K562 (cell line): Measurements from ENCODE around the gene ULK1. TPM values are rescaled to one million over a fixed set of nuclear protein-coding genes. Genes with fewer than 3 reads are reported as not detected.
"Not testable (repeated sequence)": the region's sequence is repeated elsewhere in the genome, so short reads cannot be mapped to it uniquely, and the experiment has no call there.

Source experiments
- ATAC-seq: fragments of 200-7000 bp; cut with Tn5 transposase; 3 replicates; pipeline ENCODE4 v1.9.1; 2020; ENCODE audit warnings: moderate library complexity
- BruUV-seq: library from RNA; stranded (reverse); fragments of 400-500 nt; replicated peaks from 2 replicates; lab custom pipeline; 2021; lab: Mats Ljungman, UMichigan
- CTCF ChIA-PET: fragments of 300-600 bp; formaldehyde crosslinking; extraction: SDS; loops from one replicate; lab custom pipeline; 2021; ENCODE audit warnings: low intra/inter-chr PET ratio; lab: Yijun Ruan, JAX
- POLR2A ChIA-PET: fragments of 300-600, 350-650 bp; sonication (Branson Sonifier 250); formaldehyde crosslinking; extraction: SDS; loops from one replicate; lab custom pipeline; 2021; ENCODE audit warnings: antibody characterized with exemption, inconsistent platforms; lab: Yijun Ruan, JAX
- DNase-seq, 4 experiments: peaks; one replicate each; pipeline versions ENCODE4 v3.0.0 to v3.0.0-alpha.2; 2011 to 2018; ENCODE audit warnings: low spot score in 3 of 4, mixed read lengths in 3 of 4; ENCODE audit errors: extremely low read depth in 1 of 4
- FAIRE-seq: peaks from 2 replicates; lab custom pipeline; 2011; peaks lifted over from hg19 to GRCh38; lab: Jason Lieb, UNC
- H2AFZ ChIP-seq: 2 replicates; pipeline ENCODE4 v1.6.0; 2011; ENCODE audit warnings: low read depth, low read length, control low read depth, inconsistent platforms
- H3K27ac ChIP-seq: fragments of 200-600 bp; 3 replicates; pipeline ENCODE4 v1.8.0; 2011; ENCODE audit warnings: low read depth, mild to moderate bottlenecking, control low read depth, inconsistent platforms, low read length, moderate library complexity, mixed read lengths; ENCODE audit errors: extremely low read depth
- H3K27me3 ChIP-seq, 2 experiments: fragments of 300-600 bp in 1 of 2; 2 replicates in 1 of 2; 3 replicates in 1 of 2; pipeline versions ENCODE4 v1.6.0 to v1.8.0; 2011; ENCODE audit warnings: inconsistent platforms in 2 of 2, low read length in 2 of 2, mild to moderate bottlenecking in 1 of 2, mixed read lengths in 1 of 2, moderate library complexity in 1 of 2; ENCODE audit not compliant: control insufficient read depth in 2 of 2, insufficient read depth in 2 of 2
- H3K36me3 ChIP-seq: fragments of 300-600 bp; 3 replicates; pipeline ENCODE4 v1.8.0; 2011; ENCODE audit warnings: mild to moderate bottlenecking, low read length, inconsistent platforms; ENCODE audit not compliant: control insufficient read depth, insufficient read depth
- H3K4me1 ChIP-seq, 2 experiments: fragments of 200-600 bp in 1 of 2; replicated peaks in 1 of 2; 2 replicates in 1 of 2; 3 replicates in 1 of 2; pipeline versions ENCODE4 v1.5.1 to v1.8.0; 2011; ENCODE audit warnings: inconsistent platforms in 2 of 2, low read length in 2 of 2, mild to moderate bottlenecking in 1 of 2, mixed read lengths in 1 of 2, moderate library complexity in 1 of 2; ENCODE audit not compliant: control insufficient read depth in 2 of 2, insufficient read depth in 2 of 2
- H3K4me2 ChIP-seq: 2 replicates; pipeline ENCODE4 v1.6.1; 2011; ENCODE audit warnings: low read length, control low read depth, inconsistent platforms, mixed read lengths; ENCODE audit not compliant: insufficient read depth
- H3K4me3 ChIP-seq: fragments of 200-600 bp; sonication (generic), shearing (Covaris generic); 2 replicates; pipeline ENCODE4 v1.5.1; 2016; ENCODE audit warnings: control low read depth, inconsistent platforms
- H3K79me2 ChIP-seq: fragments of 200-600 bp; 3 replicates; pipeline ENCODE4 v1.8.0; 2011; ENCODE audit warnings: low read length, inconsistent platforms; ENCODE audit not compliant: control insufficient read depth, insufficient read depth
- H3K9ac ChIP-seq, 2 experiments: 2 replicates each; pipeline versions ENCODE4 v1.6.0 to v1.6.1; 2011; ENCODE audit warnings: low read depth in 2 of 2, low read length in 2 of 2, control low read depth in 1 of 2, inconsistent platforms in 1 of 2, mild to moderate bottlenecking in 1 of 2, mixed read lengths in 1 of 2; ENCODE audit not compliant: insufficient read depth in 1 of 2
- H3K9me1 ChIP-seq: one replicate; pipeline ENCODE4 v1.6.0; 2011; ENCODE audit warnings: inconsistent platforms, mild to moderate bottlenecking, low read length, moderate library complexity; ENCODE audit not compliant: control insufficient read depth, insufficient read depth
- H3K9me3 ChIP-seq: replicated peaks from 2 replicates; pipeline ENCODE4 v1.5.1; 2011; ENCODE audit warnings: low read depth, low read length, inconsistent platforms; ENCODE audit not compliant: control insufficient read depth, insufficient read depth
- H4K20me1 ChIP-seq: replicated peaks from 2 replicates; pipeline ENCODE4 v1.6.1; 2011; ENCODE audit warnings: low read length, inconsistent platforms, mixed read lengths; ENCODE audit not compliant: control insufficient read depth, insufficient read depth
- RBFOX2 ChIP-seq: fragments of 200-400 bp; formaldehyde crosslinking; IDR thresholded peaks from 2 replicates; pipeline ENCODE4 v1.6.1; 2017; ENCODE audit warnings: low read depth, mild to moderate bottlenecking, low read length, moderate library complexity
- WGBS: fragments of 100-300 bp; shearing (Covaris generic); methylation state at CpG from one replicate; pipeline ENCODE4 v1.1.6; 2016; ENCODE audit warnings: low coverage, mixed read lengths; ENCODE audit not compliant: insufficient coverage; ENCODE audit errors: missing lambda C conversion rate; 5-methylcytosine and 5-hydroxymethylcytosine counted together
- in situ Hi-C: fragments of 300-500 bp; cut with MboI; formaldehyde crosslinking; loops from 4 replicates; pipeline ENCODE4 v1.15.0; 2018; ENCODE audit warnings: inconsistent platforms, mixed read lengths
- intact Hi-C: fragments of 100-400 bp; cut with micrococcal nuclease; formaldehyde crosslinking; loops from 2 replicates; pipeline ENCODE4 v1.14.2; 2022
- polyA plus RNA-seq, 8 experiments: library from polyadenylated mRNA; depleted of rRNA in 4 of 8; stranded (reverse) in 5 of 8; unstranded in 3 of 8; fragments of >200 nt; fragmentation: Nextera tagmentation in 2 of 8; fragmentation: Illumina TruSeq in 1 of 8; extraction: Ambion mirVana in 2 of 8; extraction: Trizol in 1 of 8; gene quantifications; 2 replicates each; pipeline versions ENCODE4 v1.2.1 to v1.2.3, GENCODE V29; 2011 to 2014; ENCODE audit warnings: inconsistent platforms in 1 of 8, missing spikeins in 1 of 8
- total RNA-seq, 7 experiments: library from RNA; depleted of rRNA in 6 of 7; stranded (reverse); fragments of >200 nt in 6 of 7; fragmentation: Illumina TruSeq in 2 of 7; extraction: Trizol in 2 of 7; gene quantifications; 2 replicates each; pipeline versions ENCODE4 v1.2.1 to v1.2.3, GENCODE V29; 2011 to 2021; ENCODE audit warnings: low replicate concordance in 1 of 7

ULK1 gene
- total and polyA plus RNA-seq, 9 of the 15 experiments (the other 6 are each of a cell fraction or from before 2014, with no cell fraction given), result 0.15 to 29.4 (median 2.5) TPM

- DNase-seq, ATAC-seq, BruUV-seq, H3K4me2 ChIP-seq, H2AFZ ChIP-seq, FAIRE-seq, POLR2A ChIA-PET, CTCF ChIA-PET, H3K27ac ChIP-seq, H3K4me3 ChIP-seq, H3K9ac ChIP-seq, in situ Hi-C loops, intact Hi-C loops, H3K9me3 ChIP-seq, H3K27me3 ChIP-seq: not testable (repeated sequence)
- TF ChIP-seq RBFOX2, result 0 out of 2 replicates have a peak, but pooled peaks have one; percentile 22
- peaks cover 60% of the 10 kb centered on the region for H3K36me3 ChIP-seq
- peaks cover 63% of the 10 kb centered on the region for H4K20me1 ChIP-seq
- peaks cover 89% of the 10 kb centered on the region for H3K79me2 ChIP-seq
- H3K9me1 ChIP-seq, result peaks cover 14% of the 10 kb centered on the region
- H3K4me1 ChIP-seq, result peaks cover 21 to 27% of the 10 kb centered on the region in 2 experiments; a peak in 4 of 5 replicates
- 87% methylated on average over 13 of the region's 30 CpGs for WGBS
Observed at GRCh38 chr12:131960590-131961325, 66.3 kb downstream of the ULK1 start.

- H3K4me2 ChIP-seq, FAIRE-seq, H3K9ac ChIP-seq, ATAC-seq, H3K27ac ChIP-seq, intact Hi-C loops, DNase-seq, POLR2A ChIA-PET, H2AFZ ChIP-seq, in situ Hi-C loops, H3K9me3 ChIP-seq, H3K4me3 ChIP-seq, H3K27me3 ChIP-seq, BruUV-seq, CTCF ChIA-PET: not testable (repeated sequence)
- 100% methylated on average over 2 of the region's 20 CpGs for WGBS
- peaks cover 60% of the 10 kb centered on the region for H3K36me3 ChIP-seq
- H3K9me1 ChIP-seq, result peaks cover 14% of the 10 kb centered on the region
- H4K20me1 ChIP-seq, result peaks cover 58% of the 10 kb centered on the region
- peaks cover 17 to 21% of the 10 kb centered on the region in 2 experiments; a peak in 4 of 5 replicates for H3K4me1 ChIP-seq
- H3K79me2 ChIP-seq, result peaks cover 89% of the 10 kb centered on the region
Observed at GRCh38 chr12:131961328-131961727, 66.9 kb downstream of the ULK1 start.
